Body of pancreas (tissue), 4 donors: ENCODE results near the gene CCDC112. TPM values are rescaled to one million over a fixed set of nuclear protein-coding genes. Genes with fewer than 3 reads are reported as not detected.

Source experiments
- ATAC-seq: fragments of 150-250 bp; one replicate; pipeline ENCODE4 v1.9.1; 2016
- DNase-seq, 4 donors: peaks; one replicate each; pipeline ENCODE4 v3.0.0-alpha.2; 2019
- H3K27ac ChIP-seq, 4 donors: fragments of 200-600 bp; sonication (generic); 1 replicate in 3 of 4; 2 replicates in 1 of 4; pipeline versions ENCODE4 v1.5.1 to v1.6.1; 2016 to 2019; ENCODE audit warnings: mild to moderate bottlenecking in 1 of 4, mixed read lengths in 1 of 4, moderate library complexity in 1 of 4
- H3K27me3 ChIP-seq, 2 donors: fragments of 200-600 bp; sonication (generic); one replicate each; pipeline ENCODE4 v1.6.0; 2016; ENCODE audit warnings: mild to moderate bottlenecking in 1 of 2
- H3K36me3 ChIP-seq, 2 donors: fragments of 200-600 bp; sonication (generic); replicated peaks in 1 of 2; 2 replicates each; pipeline ENCODE4 v1.5.1; 2016; ENCODE audit warnings: low read depth in 2 of 2; ENCODE audit not compliant: insufficient read depth in 1 of 2
- H3K4me1 ChIP-seq: fragments of 200-600 bp; sonication (generic); one replicate; pipeline ENCODE4 v1.6.0; 2016
- H3K4me3 ChIP-seq, 2 donors: fragments of 200-600 bp; sonication (generic); 1 replicate in 1 of 2; 2 replicates in 1 of 2; pipeline ENCODE4 v1.5.1; 2016 to 2019
- H3K9me3 ChIP-seq, 3 donors: fragments of 200-600 bp; sonication (generic); 1 replicate in 2 of 3; 2 replicates in 1 of 3; pipeline ENCODE4 v1.5.1; 2016
- POLR2A ChIP-seq, 3 donors: fragments of 450-650 bp; IDR thresholded peaks; one replicate each; pipeline ENCODE4 v1.6.1; 2016; ENCODE audit warnings: antibody characterized with exemption in 3 of 3, mild to moderate bottlenecking in 2 of 3
- WGBS, 2 donors: methylation state at CpG; one replicate each; pipeline ENCODE4 v1.1.5; 2017; 5-methylcytosine and 5-hydroxymethylcytosine counted together
- intact Hi-C: fragments of 100-400 bp; cut with DNase I; formaldehyde crosslinking; loops from one replicate; pipeline ENCODE4 v1.15.1; 2023
- total RNA-seq, 2 donors: library from RNA; depleted of rRNA; stranded (reverse); fragments of >200 nt; gene quantifications; one replicate each; pipeline ENCODE4 v1.1.0, GENCODE V29; 2016
- TF ChIP-seq, protein P1 (sequence below), 7 experiments: fragments of 450-650 bp in 4 of 7; fragments of 200-600 bp in 3 of 7; sonication (generic) in 3 of 7; IDR thresholded peaks; one replicate each; pipeline ENCODE4 v1.5.1; 2016 to 2019; ENCODE audit warnings: antibody characterized with exemption in 7 of 7

The CCDC112 gene
- total RNA-seq, 2 donors from 2014 or later = 10.1 to 20.1 TPM

DNA sequence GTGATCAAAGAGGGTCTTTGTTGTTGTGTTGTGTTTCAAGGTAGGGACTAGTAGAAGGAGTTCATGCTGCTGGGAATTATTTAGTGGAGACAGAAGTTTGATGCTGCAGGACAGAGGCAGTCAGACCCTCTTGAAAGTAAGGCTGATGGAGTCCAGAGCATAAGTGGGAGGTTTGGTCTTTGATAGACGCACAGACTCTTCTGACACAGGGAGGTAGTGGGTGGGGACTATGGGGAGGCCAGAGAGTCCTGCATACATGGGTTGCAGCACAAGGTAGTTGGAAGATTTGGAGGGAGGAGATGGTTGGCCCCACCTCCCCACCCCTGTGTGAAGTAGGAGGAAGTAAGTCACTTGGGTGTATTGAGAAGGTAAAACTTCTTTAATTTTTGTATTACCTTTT lies 2.4 kb upstream of the CCDC112 start:
- TF ChIP-seq, protein P1, sequence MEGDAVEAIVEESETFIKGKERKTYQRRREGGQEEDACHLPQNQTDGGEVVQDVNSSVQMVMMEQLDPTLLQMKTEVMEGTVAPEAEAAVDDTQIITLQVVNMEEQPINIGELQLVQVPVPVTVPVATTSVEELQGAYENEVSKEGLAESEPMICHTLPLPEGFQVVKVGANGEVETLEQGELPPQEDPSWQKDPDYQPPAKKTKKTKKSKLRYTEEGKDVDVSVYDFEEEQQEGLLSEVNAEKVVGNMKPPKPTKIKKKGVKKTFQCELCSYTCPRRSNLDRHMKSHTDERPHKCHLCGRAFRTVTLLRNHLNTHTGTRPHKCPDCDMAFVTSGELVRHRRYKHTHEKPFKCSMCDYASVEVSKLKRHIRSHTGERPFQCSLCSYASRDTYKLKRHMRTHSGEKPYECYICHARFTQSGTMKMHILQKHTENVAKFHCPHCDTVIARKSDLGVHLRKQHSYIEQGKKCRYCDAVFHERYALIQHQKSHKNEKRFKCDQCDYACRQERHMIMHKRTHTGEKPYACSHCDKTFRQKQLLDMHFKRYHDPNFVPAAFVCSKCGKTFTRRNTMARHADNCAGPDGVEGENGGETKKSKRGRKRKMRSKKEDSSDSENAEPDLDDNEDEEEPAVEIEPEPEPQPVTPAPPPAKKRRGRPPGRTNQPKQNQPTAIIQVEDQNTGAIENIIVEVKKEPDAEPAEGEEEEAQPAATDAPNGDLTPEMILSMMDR (IDR thresholded peaks at IDR 0.05) = no peak
- TF ChIP-seq POLR2A (IDR thresholded peaks at IDR 0.05) = no peak
- ATAC-seq = no peak
- no peaks in the 10 kb centered on the region for H3K9me3 ChIP-seq
- no peak overlapping the region for H3K4me3 ChIP-seq
- H3K4me1 ChIP-seq = peaks cover 14% of the 10 kb centered on the region
- no peak overlapping the region for H3K27ac ChIP-seq
- H3K36me3 ChIP-seq = no peaks in the 10 kb centered on the region
- intact Hi-C loops = no loop called here
- no peaks in the 10 kb centered on the region for H3K27me3 ChIP-seq
- WGBS, 2 donors = 50 to 81% methylated on average over 1 of the region's 1 CpG
- no peak for DNase-seq

- Histone ChIP-seq H3K36me3 (no peaks in the 10 kb centered on the region), H3K27me3 (no peaks in the 10 kb centered on the region), H3K27ac (peak overlapping the region; percentile 3 to 20 (median 13)), H3K9me3 (no peaks in the 10 kb centered on the region), H3K4me3 (no peak overlapping the region), H3K4me1 (peaks cover 14% of the 10 kb centered on the region)
- 27 to 37% methylated on average over 5 of the region's 5 CpGs for WGBS, 2 donors
- intact Hi-C loops = no loop called here
- DNase-seq (peak in 3 of 4 donors; percentile 16 to 23 (median 17)), ATAC-seq (no peak)
- TF ChIP-seq POLR2A (IDR thresholded peaks at IDR 0.05) = no peak
- TF ChIP-seq, protein P1 (IDR thresholded peaks at IDR 0.05) = no peak
Measured at GRCh38 chr5:115297031-115297430, 577 bp upstream of the CCDC112 start.

GRCh38 chr5:115295777-115296123 lies 704 bp downstream of the CCDC112 start:
- Histone ChIP-seq H3K4me1 (peaks cover 14% of the 10 kb centered on the region), H3K4me3 (peak overlapping the region; percentile 43 to 66), H3K27me3 (no peaks in the 10 kb centered on the region), H3K9me3 (no peaks in the 10 kb centered on the region), H3K27ac (peak overlapping the region in 3 of 4 donors; percentile 78 to 83 (median 81)), H3K36me3 (no peaks in the 10 kb centered on the region)
- intact Hi-C loops = no loop called here
- DNase-seq (no peak), ATAC-seq (peak; percentile 7)
- WGBS, 2 donors = 3% methylated on average over 11 of the region's 11 CpGs
- no peak for TF ChIP-seq POLR2A (IDR thresholded peaks at IDR 0.05)
- TF ChIP-seq, protein P1 (IDR thresholded peaks at IDR 0.05) = no peak

- H3K36me3 ChIP-seq = no peaks in the 10 kb centered on the region
- H3K9me3 ChIP-seq = no peaks in the 10 kb centered on the region
- no peak for TF ChIP-seq POLR2A (IDR thresholded peaks at IDR 0.05)
- TF ChIP-seq, protein P1 (IDR thresholded peaks at IDR 0.05) = no peak
- ATAC-seq (no peak), DNase-seq (no peak)
- H3K27ac ChIP-seq = no peak overlapping the region
- intact Hi-C loops = no loop called here
- H3K4me1 ChIP-seq = peaks cover 14% of the 10 kb centered on the region
- no peaks in the 10 kb centered on the region for H3K27me3 ChIP-seq
- no peak overlapping the region for H3K4me3 ChIP-seq
Measured at GRCh38 chr5:115291397-115291796, 5.1 kb downstream of the CCDC112 start.

- whole genome bisulfite sequencing, 2 donors = 86 to 87% methylated on average over 4 of the region's 4 CpGs
- Histone ChIP-seq H3K27me3 (no peaks in the 10 kb centered on the region), H3K4me1 (no peaks in the 10 kb centered on the region), H3K36me3 (no peaks in the 10 kb centered on the region), H3K27ac (no peak overlapping the region), H3K9me3 (no peaks in the 10 kb centered on the region), H3K4me3 (no peak overlapping the region)
- DNase-seq (no peak), ATAC-seq (no peak)
- TF ChIP-seq, protein P1 (IDR thresholded peaks at IDR 0.05) = no peak
- no peak for TF ChIP-seq POLR2A (IDR thresholded peaks at IDR 0.05)
- intact Hi-C loops = no loop called here
Measured at GRCh38 chr5:115289104-115289503, 7.3 kb downstream of the CCDC112 start.
